Colonic mucosa (tissue), 4 donors: Measurements from ENCODE around the gene APBA3. TPM values are rescaled to one million over a fixed set of nuclear protein-coding genes. Genes with fewer than 3 reads are reported as not detected.

ENCODE experiments used
- DNase-seq: peaks from one replicate; pipeline ENCODE4 v3.0.0-alpha.2; 2020
- H3K27ac ChIP-seq: fragments of 200-600 bp; one replicate; pipeline ENCODE4 v1.8.0; 2021
- H3K27me3 ChIP-seq: fragments of 200-600 bp; one replicate; pipeline ENCODE4 v1.8.0; 2021
- H3K36me3 ChIP-seq: fragments of 200-600 bp; one replicate; pipeline ENCODE4 v1.8.0; 2021
- H3K4me1 ChIP-seq: fragments of 200-600 bp; one replicate; pipeline ENCODE4 v1.8.0; 2021; ENCODE audit warnings: mild to moderate bottlenecking
- H3K4me3 ChIP-seq: fragments of 200-600 bp; one replicate; pipeline ENCODE4 v1.8.0; 2021
- H3K9ac ChIP-seq, 2 donors: one replicate each; pipeline ENCODE4 v1.7.0; 2013; ENCODE audit warnings: control low read depth in 2 of 2, low read depth in 2 of 2, low read length in 2 of 2
- H3K9me3 ChIP-seq: fragments of 200-600 bp; one replicate; pipeline ENCODE4 v1.8.0; 2021
- CTCF ChIP-seq: fragments of 200-600 bp; IDR thresholded peaks from one replicate; pipeline ENCODE4 v1.8.0; 2022; ENCODE audit warnings: antibody characterized with exemption, mild to moderate bottlenecking
- intact Hi-C: fragments of 100-400 bp; cut with DNase I; formaldehyde crosslinking; loops from one replicate; pipeline ENCODE4 v1.14.1; 2022
- total RNA-seq, 2 donors: library from RNA; stranded (reverse); fragmentation: NEBNext Ultra II Directional in 1 of 2; extraction: Animal tissue kit (Norgen Biotek cat#: 25700) in 1 of 2; gene quantifications; one replicate each; pipeline ENCODE4 v1.2.1, GENCODE V29; 2021
- donor health status: healthy.
- donor health status: DM: no; HTN: no; CAD: no.
- donor health status: DM: no; HTN: no; CAD: no.

Gene APBA3
- total RNA-seq, 2 donors from 2014 or later: 21.0 to 29.3 TPM

DNA sequence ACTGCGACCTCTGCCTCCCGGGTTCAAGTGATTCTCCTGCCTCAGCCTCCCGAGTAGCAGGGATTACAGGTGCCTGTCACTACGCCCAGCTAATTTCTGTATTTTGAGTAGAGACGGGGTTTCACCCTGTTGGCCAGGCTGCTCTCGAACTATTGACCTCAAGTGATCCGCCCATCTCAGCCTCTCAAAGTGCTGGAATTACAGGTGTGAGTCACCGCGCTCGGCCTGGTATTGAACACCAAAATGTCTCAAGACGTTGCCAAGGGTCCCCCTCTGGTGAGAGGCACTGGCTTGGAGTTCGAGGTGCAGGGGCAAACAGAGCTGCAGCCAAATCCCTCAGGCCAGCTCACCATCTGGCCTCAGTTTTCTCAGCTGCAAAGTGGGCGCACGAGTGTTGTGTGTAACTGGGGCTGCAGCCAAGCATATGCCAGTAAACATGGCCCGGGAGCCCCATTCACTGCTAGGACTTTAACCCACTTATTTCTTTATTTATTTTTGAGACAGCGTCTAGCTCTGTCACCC is 45.3 kb downstream of the APBA3 start:
- H3K27me3 ChIP-seq: no peaks in the 10 kb centered on the region
- peak; percentile 49 for DNase-seq
- H3K36me3 ChIP-seq: no peaks in the 10 kb centered on the region
- intact Hi-C loops: no loop called here
- no peak for TF ChIP-seq CTCF
- H3K9me3 ChIP-seq: no peaks in the 10 kb centered on the region
- peaks cover 4% of the 10 kb centered on the region for H3K4me1 ChIP-seq
- H3K27ac ChIP-seq: no peak overlapping the region
- no peak overlapping the region for H3K9ac ChIP-seq
- no peak overlapping the region for H3K4me3 ChIP-seq

GRCh38 chr19:3712663-3713611 is 48.6 kb downstream of the APBA3 start:
- peak overlapping the region; percentile 44 to 84 for H3K9ac ChIP-seq

DNA sequence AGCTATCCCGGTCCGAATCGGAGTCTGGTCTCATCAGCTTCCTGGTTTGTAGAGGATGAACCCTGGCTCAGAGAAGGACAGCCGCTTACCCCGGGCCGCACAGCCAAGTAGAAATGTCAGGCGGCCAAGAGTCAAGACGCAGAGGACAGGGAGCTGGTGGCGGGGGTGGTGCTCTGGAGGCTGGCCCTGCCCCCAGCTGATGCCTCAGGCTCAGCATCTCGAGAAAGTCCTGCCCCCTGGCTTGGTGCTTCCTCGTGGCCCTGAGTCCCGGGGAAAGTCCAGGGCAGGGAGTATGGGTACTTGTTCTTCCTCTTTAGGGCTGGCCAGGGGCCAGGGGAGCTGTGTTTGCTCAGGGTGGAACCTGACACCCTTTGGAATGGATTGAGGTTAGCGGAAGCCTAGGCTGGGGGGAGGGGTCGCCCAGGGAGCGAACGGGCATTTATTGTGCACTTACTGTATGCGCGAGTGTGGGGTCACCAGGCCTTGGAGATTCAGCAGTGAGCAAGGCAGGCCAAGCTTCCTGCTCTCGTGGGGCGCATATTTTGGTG is 51.2 kb downstream of the APBA3 start:
- intact Hi-C loops: no loop called here
- no peak for TF ChIP-seq CTCF
- DNase-seq: peak; percentile 99
- Histone ChIP-seq H3K9ac (peak overlapping the region in 1 of 2 donors; percentile 99), H3K36me3 (no peaks in the 10 kb centered on the region), H3K9me3 (no peaks in the 10 kb centered on the region), H3K27me3 (no peaks in the 10 kb centered on the region), H3K27ac (peak overlapping the region; percentile 91), H3K4me1 (peaks cover 4% of the 10 kb centered on the region), H3K4me3 (peak overlapping the region; percentile 44)

More at GRCh38 chr19:3712663-3713611, 48.6 kb downstream of the APBA3 start:
- intact Hi-C loops: no loop called here
- no peaks in the 10 kb centered on the region for H3K27me3 ChIP-seq
- TF ChIP-seq CTCF: no peak
- no peaks in the 10 kb centered on the region for H3K36me3 ChIP-seq
- no peaks in the 10 kb centered on the region for H3K9me3 ChIP-seq
- peak; percentile 83 for DNase-seq
- peak overlapping the region; percentile 2 for H3K4me3 ChIP-seq
- H3K27ac ChIP-seq: peak overlapping the region; percentile 76
- H3K4me1 ChIP-seq: no peaks in the 10 kb centered on the region

- no peak for TF ChIP-seq CTCF
- intact Hi-C loops: no loop called here
- Histone ChIP-seq H3K36me3 (no peaks in the 10 kb centered on the region), H3K4me1 (peaks cover 4% of the 10 kb centered on the region), H3K27ac (peak within 1 kb of the TSS; percentile 91), H3K9me3 (no peaks in the 10 kb centered on the region), H3K9ac (peak within 1 kb of the TSS; percentile 93 to 99), H3K4me3 (peak within 1 kb of the TSS; percentile 44), H3K27me3 (no peaks in the 10 kb centered on the region)
- peak; percentile 89 for DNase-seq
These were observed 53.1 kb downstream of the APBA3 start, which contains the start of gene TJP3 for GRCh38 chr19:3708207-3708931. Gene TJP3 (plus strand): TSS chr19:3708384. CDS start chr19:3728433, 20,049 bp downstream.

DNA sequence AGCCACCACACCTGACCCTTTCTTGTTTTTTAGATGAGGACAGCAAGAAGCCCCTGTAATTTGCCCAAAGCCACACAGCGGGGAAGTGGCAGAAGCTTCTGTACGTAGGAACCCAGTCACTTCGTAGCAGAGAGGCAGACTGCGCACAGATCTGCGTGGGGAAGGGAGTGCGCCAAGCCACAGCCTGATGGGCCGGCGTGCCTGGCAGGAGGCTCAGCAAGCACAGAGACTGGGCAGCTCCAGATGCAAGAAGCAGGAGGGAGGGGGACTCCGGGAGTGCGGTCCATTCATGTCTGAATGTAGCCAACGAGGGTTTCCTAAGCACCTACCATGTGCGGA is 53.7 kb downstream of the APBA3 start:
- Histone ChIP-seq H3K4me1 (peaks cover 4% of the 10 kb centered on the region), H3K9me3 (no peaks in the 10 kb centered on the region), H3K4me3 (peak overlapping the region; percentile 44), H3K27ac (peak overlapping the region; percentile 91), H3K36me3 (no peaks in the 10 kb centered on the region), H3K27me3 (no peaks in the 10 kb centered on the region), H3K9ac (peak overlapping the region; percentile 93 to 99)
- intact Hi-C loops: loop anchor here (2.0 kb wide), 1 partner anchor 43 kb away; no protein-coding TSS in a partner anchor
- DNase-seq: no peak
- TF ChIP-seq CTCF: no peak
